ENCODE measurements around the gene BICD1.
A peak's percentile ranks its signal among the peaks of the same experiment; 100 is the strongest.

The BICD1 gene

GRCh38 chr12:32265456-32265855, 158.8 kb downstream of the BICD1 start:
- H3K79me2 ChIP-seq (ENCODE audit: control insufficient read depth, low read length): peaks cover 60% of the 10 kb centered on the region
- H3K4me3 ChIP-seq (ENCODE audit: low read length): peak overlapping the region; percentile 70
- H4K20me1 ChIP-seq (ENCODE audit: control insufficient read depth, insufficient read depth, low read depth, low read length): no peaks in the 10 kb centered on the region
- no peaks in the 10 kb centered on the region for H3K9me3 ChIP-seq (ENCODE audit: control insufficient read depth, insufficient read depth, low read length)
- peaks cover 47% of the 10 kb centered on the region for H3F3A ChIP-seq (ENCODE audit: control insufficient read depth, insufficient read depth)
- H3K4me1 ChIP-seq (ENCODE audit: control insufficient read depth, low read length): peaks cover 96% of the 10 kb centered on the region
- no peaks in the 10 kb centered on the region for H3K27me3 ChIP-seq (ENCODE audit: control insufficient read depth, low read length)
- TF ChIP-seq, protein P1, sequence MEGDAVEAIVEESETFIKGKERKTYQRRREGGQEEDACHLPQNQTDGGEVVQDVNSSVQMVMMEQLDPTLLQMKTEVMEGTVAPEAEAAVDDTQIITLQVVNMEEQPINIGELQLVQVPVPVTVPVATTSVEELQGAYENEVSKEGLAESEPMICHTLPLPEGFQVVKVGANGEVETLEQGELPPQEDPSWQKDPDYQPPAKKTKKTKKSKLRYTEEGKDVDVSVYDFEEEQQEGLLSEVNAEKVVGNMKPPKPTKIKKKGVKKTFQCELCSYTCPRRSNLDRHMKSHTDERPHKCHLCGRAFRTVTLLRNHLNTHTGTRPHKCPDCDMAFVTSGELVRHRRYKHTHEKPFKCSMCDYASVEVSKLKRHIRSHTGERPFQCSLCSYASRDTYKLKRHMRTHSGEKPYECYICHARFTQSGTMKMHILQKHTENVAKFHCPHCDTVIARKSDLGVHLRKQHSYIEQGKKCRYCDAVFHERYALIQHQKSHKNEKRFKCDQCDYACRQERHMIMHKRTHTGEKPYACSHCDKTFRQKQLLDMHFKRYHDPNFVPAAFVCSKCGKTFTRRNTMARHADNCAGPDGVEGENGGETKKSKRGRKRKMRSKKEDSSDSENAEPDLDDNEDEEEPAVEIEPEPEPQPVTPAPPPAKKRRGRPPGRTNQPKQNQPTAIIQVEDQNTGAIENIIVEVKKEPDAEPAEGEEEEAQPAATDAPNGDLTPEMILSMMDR (IDR thresholded peaks at IDR 0.05; ENCODE audit: low read depth, low read length, poor library complexity, severe bottlenecking): no peak
- TF ChIP-seq EZH2phosphoT487 (IDR thresholded peaks at IDR 0.05; ENCODE audit: borderline replicate concordance, low read length): no peak
- H3K9me2 ChIP-seq (replicated peaks; ENCODE audit: control insufficient read depth, low read length): no peaks in the 10 kb centered on the region
- peak overlapping the region; percentile 99 for H3K27ac ChIP-seq (ENCODE audit: low read depth, low read length)
- peak overlapping the region; percentile 90 for H3K4me2 ChIP-seq (ENCODE audit: low read length)
- H3K36me3 ChIP-seq (ENCODE audit: control insufficient read depth, low read length): peaks cover 40% of the 10 kb centered on the region

- Histone ChIP-seq H4K20me1 (ENCODE audit: control insufficient read depth, insufficient read depth, low read depth, low read length) (no peaks in the 10 kb centered on the region), H3F3A (ENCODE audit: control insufficient read depth, insufficient read depth) (peaks cover 51% of the 10 kb centered on the region), H3K9me3 (ENCODE audit: control insufficient read depth, insufficient read depth, low read length) (no peaks in the 10 kb centered on the region), H3K27me3 (ENCODE audit: control insufficient read depth, low read length) (no peaks in the 10 kb centered on the region), H3K36me3 (ENCODE audit: control insufficient read depth, low read length) (peaks cover 43% of the 10 kb centered on the region), H3K4me1 (ENCODE audit: control insufficient read depth, low read length) (peaks cover 96% of the 10 kb centered on the region), H3K27ac (ENCODE audit: low read depth, low read length) (peak overlapping the region; percentile 99), H3K9me2 (replicated peaks; ENCODE audit: control insufficient read depth, low read length) (no peaks in the 10 kb centered on the region), H3K4me3 (ENCODE audit: low read length) (peak overlapping the region; percentile 70), H3K79me2 (ENCODE audit: control insufficient read depth, low read length) (peaks cover 60% of the 10 kb centered on the region), H3K4me2 (ENCODE audit: low read length) (peak overlapping the region; percentile 90)
- TF ChIP-seq, protein P1 (IDR thresholded peaks at IDR 0.05; ENCODE audit: low read depth, low read length, poor library complexity, severe bottlenecking): no peak
- no peak for TF ChIP-seq EZH2phosphoT487 (IDR thresholded peaks at IDR 0.05; ENCODE audit: borderline replicate concordance, low read length)
These were observed 159.3 kb downstream of the BICD1 start for GRCh38 chr12:32265951-32266350.

DNA sequence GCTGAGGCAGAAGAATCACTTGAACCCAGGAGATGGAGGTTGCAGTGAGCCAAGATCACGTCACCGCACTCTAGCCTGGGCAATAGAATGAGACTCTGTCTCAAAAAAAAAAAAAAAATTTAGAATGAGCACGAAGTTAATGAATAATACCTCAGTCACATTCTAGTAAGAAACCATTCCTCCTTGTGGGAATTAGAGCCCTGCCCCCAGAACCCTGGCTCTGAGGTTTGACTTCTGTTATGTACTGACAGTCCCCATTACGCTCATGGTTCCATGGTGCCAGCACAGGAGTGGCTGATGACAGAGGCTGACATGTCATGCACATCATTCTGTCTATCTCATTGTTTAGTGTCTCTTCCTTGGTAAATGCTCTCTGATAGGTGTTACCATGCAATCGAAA, 160.1 kb downstream of the BICD1 start:
- Histone ChIP-seq H3K36me3 (ENCODE audit: control insufficient read depth, low read length) (peaks cover 38% of the 10 kb centered on the region), H3K4me3 (ENCODE audit: low read length) (peak overlapping the region; percentile 51), H3K27me3 (ENCODE audit: control insufficient read depth, low read length) (no peaks in the 10 kb centered on the region), H3F3A (ENCODE audit: control insufficient read depth, insufficient read depth) (peaks cover 59% of the 10 kb centered on the region), H3K4me1 (ENCODE audit: control insufficient read depth, low read length) (peaks cover 96% of the 10 kb centered on the region), H3K27ac (ENCODE audit: low read depth, low read length) (peak overlapping the region; percentile 99), H3K79me2 (ENCODE audit: control insufficient read depth, low read length) (peaks cover 60% of the 10 kb centered on the region), H3K9me2 (replicated peaks; ENCODE audit: control insufficient read depth, low read length) (no peaks in the 10 kb centered on the region), H3K4me2 (ENCODE audit: low read length) (peak overlapping the region; percentile 90), H4K20me1 (ENCODE audit: control insufficient read depth, insufficient read depth, low read depth, low read length) (no peaks in the 10 kb centered on the region), H3K9me3 (ENCODE audit: control insufficient read depth, insufficient read depth, low read length) (no peaks in the 10 kb centered on the region)
- TF ChIP-seq, protein P1 (IDR thresholded peaks at IDR 0.05; ENCODE audit: low read depth, low read length, poor library complexity, severe bottlenecking): no peak
- TF ChIP-seq EZH2phosphoT487 (IDR thresholded peaks at IDR 0.05; ENCODE audit: borderline replicate concordance, low read length): no peak

Measured in DOHH2 (cell line).